ENCODE data around the gene BACH1. TPM values are rescaled to one million over a fixed set of nuclear protein-coding genes. Genes with fewer than 3 reads are reported as not detected.

BACH1 gene
- total and polyA plus RNA-seq, 2 of the 8 experiments (the other 6 are each of a cell fraction or from before 2014, with no cell fraction given), result 6.9 to 50.7 TPM

DNA sequence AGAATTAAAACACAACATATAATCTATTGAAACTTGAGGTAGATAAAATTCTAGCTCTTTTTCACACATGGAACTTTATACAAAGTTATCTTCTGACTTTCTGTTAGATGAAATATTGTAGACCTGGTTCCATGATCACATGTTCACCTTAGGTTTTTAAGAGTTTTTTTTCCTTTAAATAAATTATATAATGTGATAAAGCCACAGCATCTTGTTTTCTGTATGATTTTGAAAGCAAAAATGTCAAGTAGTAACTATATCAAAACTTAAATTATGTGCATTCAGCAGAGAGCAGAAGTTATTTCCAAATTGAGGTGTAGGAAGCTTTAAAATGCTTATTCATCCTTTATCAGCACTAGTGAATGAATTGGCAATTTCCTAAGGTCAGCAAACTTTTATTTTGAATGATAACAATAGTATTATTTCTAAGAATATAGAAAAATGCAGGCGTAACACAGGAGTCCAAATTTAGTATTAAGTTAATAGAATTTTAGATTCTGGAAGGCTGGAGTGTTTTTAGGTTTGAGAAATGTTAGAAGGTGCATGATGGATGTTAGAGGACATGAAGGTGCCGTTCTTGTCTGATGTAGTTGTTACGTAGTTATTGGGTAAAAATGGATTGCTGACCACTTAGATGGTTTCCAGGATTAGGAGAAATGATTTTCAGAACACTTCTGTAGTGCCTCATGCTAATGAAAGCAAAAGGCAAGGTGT lies 17.5 kb downstream of the BACH1 start:
- no peak overlapping the region for H3K18ac ChIP-seq (ENCODE audit: extremely low read depth, low read length)
- no peak overlapping the region for H4K5ac ChIP-seq (ENCODE audit: insufficient read length, low read depth, low read length)
- no peak overlapping the region for H4K8ac ChIP-seq (ENCODE audit: extremely low read depth, insufficient read depth, low read length)
- H3K4ac ChIP-seq (replicated peaks; ENCODE audit: insufficient read length, low read depth, low read length), result no peak overlapping the region
- no peak overlapping the region for H3K23ac ChIP-seq (ENCODE audit: insufficient read length)
- peaks cover 10% of the 10 kb centered on the region for H3K79me1 ChIP-seq (ENCODE audit: low read depth, low read length)
- no peak for DNase-seq (ENCODE audit: low read depth in 1 of 2, low spot score in 2 of 2)
- 89% methylated on average over 3 of the region's 3 CpGs; no CpG with 5 or more reads in 1 of the 2 experiments for WGBS, 2 experiments (ENCODE audit: extremely low coverage in 1 of 2, insufficient coverage in 1 of 2, insufficient read length in 1 of 2, insufficient replicate concordance in 2 of 2, low coverage in 1 of 2, low lambda C conversion rate in 2 of 2, missing lambda C conversion rate in 1 of 2)
- FAIRE-seq, result no peak
- H2AK5ac ChIP-seq (ENCODE audit: low read depth, low read length), result no peak overlapping the region
- no peaks in the 10 kb centered on the region for H3K27me3 ChIP-seq (replicated peaks in 1 of 4; ENCODE audit: control insufficient read depth in 3 of 4, extremely low read depth in 1 of 4, insufficient read depth in 3 of 4, low read length in 3 of 4)
- H2BK120ac ChIP-seq (replicated peaks; ENCODE audit: low read depth, low read length), result no peak overlapping the region
- no peak overlapping the region for H2AFZ ChIP-seq (ENCODE audit: low read length)
- H2BK5ac ChIP-seq (ENCODE audit: low read depth, low read length), result no peak overlapping the region
- H3K56ac ChIP-seq (replicated peaks; ENCODE audit: insufficient read length, low read depth, low read length), result no peak overlapping the region
- H3K36me3 ChIP-seq (ENCODE audit: control insufficient read depth in 2 of 4, insufficient read depth in 4 of 4, low read length in 3 of 4), result no peaks in the 10 kb centered on the region; a peak in 1 of 8 replicates
- peaks cover 29 to 100% of the 10 kb centered on the region in 2 experiments for H3K79me2 ChIP-seq (ENCODE audit: control insufficient read depth in 1 of 2, insufficient read depth in 2 of 2, low read length in 2 of 2)
- no peak overlapping the region for H3K4me2 ChIP-seq (ENCODE audit: insufficient read depth in 1 of 2, low read depth in 2 of 2, low read length in 2 of 2)
- H3K9ac ChIP-seq (replicated peaks in 1 of 4; ENCODE audit: extremely low read depth in 1 of 4, low read depth in 3 of 4, low read length in 3 of 4), result no peak overlapping the region
- no peak overlapping the region for H3K4me3 ChIP-seq (ENCODE audit: extremely low read depth in 1 of 4, insufficient read depth in 2 of 4, low read depth in 3 of 4, low read length in 4 of 4)
- no peaks in the 10 kb centered on the region for H3K9me3 ChIP-seq (ENCODE audit: insufficient read depth in 2 of 2, low read depth in 1 of 2, low read length in 1 of 2)
- CTCF ChIA-PET (ENCODE audit: partially characterized antibody), result interaction anchor here (1.0 to 2.0 kb wide), 2 partner anchors 16 to 19 kb away, joined by 4 to 6 read pairs; no protein-coding TSS in a partner anchor
- no peak overlapping the region for H3K14ac ChIP-seq (ENCODE audit: insufficient read length)
- POLR2A ChIA-PET (ENCODE audit: partially characterized antibody), result no interaction called here
- no peak overlapping the region for H2BK12ac ChIP-seq (ENCODE audit: low read depth, low read length)
- H4K91ac ChIP-seq (replicated peaks; ENCODE audit: insufficient read length, low read length), result no peak overlapping the region
- no peaks in the 10 kb centered on the region; a peak in 1 of 7 replicates for H3K4me1 ChIP-seq (replicated peaks in 1 of 4; ENCODE audit: control insufficient read depth in 3 of 4, insufficient read depth in 4 of 4, low read length in 3 of 4)
- H2BK20ac ChIP-seq (ENCODE audit: low read length), result no peak overlapping the region
- H3K27ac ChIP-seq (ENCODE audit: low read depth, low read length), result no peak overlapping the region
- H2BK15ac ChIP-seq (ENCODE audit: low read length), result no peak overlapping the region
- H4K20me1 ChIP-seq (replicated peaks in 1 of 2; ENCODE audit: control insufficient read depth in 1 of 2, insufficient read depth in 2 of 2, low read length in 2 of 2), result peaks cover 6 to 16% of the 10 kb centered on the region in 2 experiments
- no peaks in the 10 kb centered on the region for H3K23me2 ChIP-seq (ENCODE audit: low read depth, low read length)
- TF ChIP-seq EGR1 (IDR thresholded peaks at IDR 0.05; ENCODE audit: borderline replicate concordance, low read depth, low read length) (no peak), KDM1A (IDR thresholded peaks at IDR 0.05; ENCODE audit: borderline replicate concordance, low read length) (no peak), POU5F1 (IDR thresholded peaks at IDR 0.05; ENCODE audit: low read depth, low read length) (no peak), KDM5A (IDR thresholded peaks at IDR 0.05; ENCODE audit: low read length) (no peak), ZNF274 (IDR thresholded peaks at IDR 0.05; ENCODE audit: borderline replicate concordance, extremely low read depth, low read length) (no peak), SIN3A (conservative IDR thresholded peaks at IDR 0.05 in 1 of 2, IDR thresholded peaks at IDR 0.05 in 1 of 2; ENCODE audit: low read depth in 1 of 2, low read length in 2 of 2) (no peak), FOSL1 (IDR thresholded peaks at IDR 0.05; ENCODE audit: insufficient read depth, low read depth, low read length) (no peak), KDM4A (IDR thresholded peaks at IDR 0.05; ENCODE audit: low read depth, low read length, severe bottlenecking) (no peak), SIX5 (IDR thresholded peaks at IDR 0.05; ENCODE audit: low read depth, low read length) (no peak)
- TF ChIP-seq, protein P1, sequence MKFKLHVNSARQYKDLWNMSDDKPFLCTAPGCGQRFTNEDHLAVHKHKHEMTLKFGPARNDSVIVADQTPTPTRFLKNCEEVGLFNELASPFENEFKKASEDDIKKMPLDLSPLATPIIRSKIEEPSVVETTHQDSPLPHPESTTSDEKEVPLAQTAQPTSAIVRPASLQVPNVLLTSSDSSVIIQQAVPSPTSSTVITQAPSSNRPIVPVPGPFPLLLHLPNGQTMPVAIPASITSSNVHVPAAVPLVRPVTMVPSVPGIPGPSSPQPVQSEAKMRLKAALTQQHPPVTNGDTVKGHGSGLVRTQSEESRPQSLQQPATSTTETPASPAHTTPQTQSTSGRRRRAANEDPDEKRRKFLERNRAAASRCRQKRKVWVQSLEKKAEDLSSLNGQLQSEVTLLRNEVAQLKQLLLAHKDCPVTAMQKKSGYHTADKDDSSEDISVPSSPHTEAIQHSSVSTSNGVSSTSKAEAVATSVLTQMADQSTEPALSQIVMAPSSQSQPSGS (IDR thresholded peaks at IDR 0.05; ENCODE audit: low read length), result no peak

Measured in H1 (cell line).